CD4-positive, alpha-beta memory T cell (primary cell): ENCODE results near the gene ZRSR2. TPM values are rescaled to one million over a fixed set of nuclear protein-coding genes. Genes with fewer than 3 reads are reported as not detected.
A peak's percentile ranks its signal among the peaks of the same experiment; 100 is the strongest.
"Not testable (repeated sequence)": the region's sequence is repeated elsewhere in the genome, so short reads cannot be mapped to it uniquely, and the experiment has no call there.

Source experiments
- CTCF ChIA-PET: fragments of 350-600 bp; sonication (Branson Sonifier 250); formaldehyde crosslinking; loops from one replicate; lab custom pipeline; 2021; ENCODE audit warnings: inconsistent platforms; ENCODE audit not compliant: partially characterized antibody; lab: Charles Lee
- POLR2A ChIA-PET: fragments of 350-600 bp; sonication (Branson Sonifier 250); formaldehyde crosslinking; loops from one replicate; lab custom pipeline; 2021; ENCODE audit not compliant: partially characterized antibody; lab: Charles Lee
- DNase-seq, 5 donors: peaks; one replicate each; pipeline versions ENCODE4 v3.0.0 to v3.0.0-alpha.2; 2020 to 2022; ENCODE audit warnings: mixed read lengths in 1 of 5
- H3K27ac ChIP-seq: one replicate; pipeline ENCODE4 v1.7.0; 2013; ENCODE audit warnings: low read depth, low read length
- H3K27me3 ChIP-seq: 2 replicates; pipeline ENCODE4 v1.7.0; 2013; ENCODE audit warnings: mild to moderate bottlenecking, low read length, moderate library complexity; ENCODE audit not compliant: insufficient read depth
- H3K36me3 ChIP-seq: 2 replicates; pipeline ENCODE4 v1.7.0; 2013; ENCODE audit warnings: mild to moderate bottlenecking, low read length, moderate library complexity; ENCODE audit not compliant: insufficient read depth
- H3K4me1 ChIP-seq: 2 replicates; pipeline ENCODE4 v1.7.0; 2013; ENCODE audit warnings: mild to moderate bottlenecking, low read length, moderate library complexity; ENCODE audit not compliant: insufficient read depth
- H3K4me3 ChIP-seq, 2 donors: one replicate each; pipeline ENCODE4 v1.7.0; 2013; ENCODE audit warnings: low read length in 2 of 2, mild to moderate bottlenecking in 1 of 2
- H3K9me3 ChIP-seq, 2 donors: one replicate each; pipeline ENCODE4 v1.7.0; 2013; ENCODE audit warnings: low read length in 2 of 2, control low read depth in 1 of 2; ENCODE audit not compliant: control insufficient read depth in 1 of 2
- H3K27ac Mint-ChIP-seq, 7 donors: one replicate each; pipeline ENCODE4 v1.8.0; 2020 to 2021; ENCODE audit warnings: mixed read lengths in 7 of 7, mild to moderate bottlenecking in 6 of 7, inconsistent platforms in 3 of 7, moderate library complexity in 3 of 7
- H3K27me3 Mint-ChIP-seq, 2 donors: one replicate each; pipeline ENCODE4 v1.8.0; 2020 to 2021; ENCODE audit warnings: mixed read lengths in 2 of 2
- H3K36me3 Mint-ChIP-seq, 2 donors: one replicate each; pipeline ENCODE4 v1.8.0; 2020 to 2021; ENCODE audit warnings: mixed read lengths in 2 of 2, inconsistent platforms in 1 of 2, mild to moderate bottlenecking in 1 of 2
- H3K4me1 Mint-ChIP-seq, 4 donors: one replicate each; pipeline ENCODE4 v1.8.0; 2020 to 2021; ENCODE audit warnings: mixed read lengths in 4 of 4, mild to moderate bottlenecking in 1 of 4
- H3K4me3 Mint-ChIP-seq, 8 donors: one replicate each; pipeline ENCODE4 v1.8.0; 2020 to 2021; ENCODE audit warnings: mixed read lengths in 8 of 8, mild to moderate bottlenecking in 7 of 8, moderate library complexity in 6 of 8, inconsistent platforms in 3 of 8
- H3K9me3 Mint-ChIP-seq, 8 donors: one replicate each; pipeline ENCODE4 v1.8.0; 2020 to 2021; ENCODE audit warnings: mixed read lengths in 8 of 8, mild to moderate bottlenecking in 5 of 8, inconsistent platforms in 3 of 8, moderate library complexity in 1 of 8
- intact Hi-C: fragments of 100-400 bp; cut with micrococcal nuclease; formaldehyde crosslinking; loops from one replicate; pipeline ENCODE4 v1.15.1; 2023
- polyA plus RNA-seq, 2 donors: library from polyadenylated mRNA; unstranded; fragments of 300-500 nt; fragmentation: Illumina TruSeq; gene quantifications; one replicate each; pipeline ENCODE4 v1.2.3, GENCODE V29; 2021
- total RNA-seq, 2 experiments: library from RNA; stranded (reverse); gene quantifications; one replicate each; pipeline ENCODE4 v1.2.3, GENCODE V29; 2021

Gene ZRSR2
- total and polyA plus RNA-seq, 4 experiments from 2014 or later: 19.5 to 42.2 (median 30.4) TPM

- Histone ChIP-seq H3K4me1 (peaks cover 74% of the 10 kb centered on the region), H3K4me3 (peak overlapping the region in 1 of 2 donors; percentile 23), H3K9me3 (no peaks in the 10 kb centered on the region), H3K36me3 (no peaks in the 10 kb centered on the region), H3K27ac (peak overlapping the region; percentile 97), H3K27me3 (no peaks in the 10 kb centered on the region)
- peak; percentile 51 to 63 (median 60) for DNase-seq
- intact Hi-C loops: loop anchor here (1.0 to 5.0 kb wide), 5 partner anchors 12 to 967 kb away; partner anchors contain the start of genes AP1S2, CA5B and SYAP1
- ChIA-PET CTCF (interaction anchor here (1.4 to 2.9 kb wide), 3 partner anchors 9 to 11 kb away, joined by 3 to 33 read pairs (median 11); partner anchors contain the start of gene CA5B), POLR2A (interaction anchor here (1.0 to 8.3 kb wide), 11 partner anchors 8 to 970 kb away, joined by 3 to 294 read pairs (median 6); partner anchors contain the start of genes AP1S2, CA5B, SYAP1 and ZRSR2)
- H3K27ac Mint-ChIP-seq: peak overlapping the region; percentile 91 to 100 (median 97)
- H3K36me3 Mint-ChIP-seq: peaks cover 41 to 64% of the 10 kb centered on the region in 2 donors
- peak overlapping the region; percentile 77 to 92 (median 84) for H3K4me3 Mint-ChIP-seq
- no peaks in the 10 kb centered on the region for H3K9me3 Mint-ChIP-seq
- peaks cover 58 to 96% (median 83%) of the 10 kb centered on the region in 4 donors for H3K4me1 Mint-ChIP-seq
- H3K27me3 Mint-ChIP-seq: no peaks in the 10 kb centered on the region
Measured at GRCh38 chrX:15749642-15750610, 40.4 kb upstream of the ZRSR2 start.

DNA sequence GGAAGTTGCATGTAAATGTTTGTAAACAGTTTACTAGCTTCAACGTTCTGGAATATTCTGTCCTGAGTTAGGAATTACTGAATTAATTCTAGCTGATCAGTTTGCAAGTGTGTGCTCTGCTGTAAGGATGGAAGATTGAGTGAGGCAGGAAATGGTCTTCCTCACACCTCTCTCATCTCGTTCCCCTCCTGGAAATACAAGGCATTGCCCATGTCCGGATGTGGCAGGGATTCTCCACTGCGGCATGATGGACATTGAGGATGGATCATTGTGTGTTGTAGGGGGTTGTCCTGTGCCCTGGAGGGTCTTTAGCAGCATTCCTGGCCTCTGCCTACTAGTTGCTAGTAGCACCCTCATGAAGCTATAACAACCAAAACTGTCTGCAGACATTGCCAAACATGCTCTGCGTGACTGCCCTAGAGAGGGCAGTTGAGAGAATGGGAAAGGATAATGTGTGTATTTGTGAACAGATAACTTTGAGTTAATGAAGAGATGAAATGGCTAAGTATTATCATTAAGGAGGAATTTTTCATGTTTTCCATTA lies 39.6 kb upstream of the ZRSR2 start:
- H3K9me3 ChIP-seq: no peaks in the 10 kb centered on the region
- Mint-ChIP-seq H3K27ac (peak overlapping the region; percentile 91 to 100 (median 97)), H3K36me3 (peaks cover 39 to 56% of the 10 kb centered on the region in 2 donors), H3K4me1 (peaks cover 60 to 94% (median 82%) of the 10 kb centered on the region in 4 donors), H3K4me3 (peak overlapping the region; percentile 61 to 92 (median 84)), H3K9me3 (no peaks in the 10 kb centered on the region), H3K27me3 (no peaks in the 10 kb centered on the region)
- peaks cover 77% of the 10 kb centered on the region for H3K4me1 ChIP-seq
- H3K27me3 ChIP-seq: no peaks in the 10 kb centered on the region
- H3K4me3 ChIP-seq: peak overlapping the region; percentile 24 to 29
- H3K36me3 ChIP-seq: no peaks in the 10 kb centered on the region
- DNase-seq: peak in 2 of 5 donors; percentile 42 to 48
- CTCF ChIA-PET: interaction anchor here (1.4 to 2.9 kb wide), 3 partner anchors 8 to 12 kb away, joined by 3 to 33 read pairs (median 11); partner anchors contain the start of gene CA5B
- POLR2A ChIA-PET: interaction anchor here (0.7 to 8.3 kb wide), 11 partner anchors 7 to 969 kb away, joined by 3 to 294 read pairs (median 6); partner anchors contain the start of genes AP1S2, CA5B, SYAP1 and ZRSR2
- peak overlapping the region; percentile 97 for H3K27ac ChIP-seq
- intact Hi-C loops: loop anchor here (1.0 to 5.0 kb wide), 6 partner anchors 12 to 967 kb away; partner anchors contain the start of genes AP1S2, CA5B, SYAP1 and ZRSR2

DNA sequence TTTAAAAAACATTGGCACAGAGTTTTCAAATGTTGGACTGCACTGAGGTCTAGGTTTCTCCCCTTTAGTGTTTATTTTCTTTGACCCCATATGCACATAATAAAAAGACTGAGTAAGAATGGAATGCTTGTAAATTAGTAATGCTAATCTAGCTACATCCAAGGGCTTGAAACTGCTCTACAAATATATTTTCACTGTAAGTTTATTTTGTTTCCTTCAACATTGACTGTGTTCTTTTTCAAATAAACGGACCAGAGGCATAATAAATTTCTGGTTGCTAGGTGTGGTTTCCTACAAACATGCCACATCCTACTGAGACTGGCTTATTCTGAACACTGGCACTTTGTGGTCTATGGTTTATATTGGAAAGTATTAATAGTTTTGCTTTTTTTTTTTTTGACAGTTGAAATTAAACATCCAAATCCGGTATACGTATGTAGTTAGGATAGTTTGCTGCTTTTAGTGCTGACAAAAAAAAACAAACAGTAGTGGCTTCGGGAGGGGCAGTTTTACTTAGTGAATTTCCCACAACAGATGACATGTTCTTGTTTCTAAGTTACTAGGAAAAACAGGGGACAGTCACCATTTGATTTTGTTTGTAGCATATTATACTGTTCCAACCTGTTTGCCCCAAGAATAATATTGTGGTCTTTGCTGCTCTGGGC lies 39.0 kb upstream of the ZRSR2 start:
- Mint-ChIP-seq H3K9me3 (no peaks in the 10 kb centered on the region), H3K27me3 (no peaks in the 10 kb centered on the region), H3K36me3 (peaks cover 43 to 58% of the 10 kb centered on the region in 2 donors), H3K4me3 (peak overlapping the region; percentile 77 to 92 (median 84)), H3K27ac (peak overlapping the region; percentile 91 to 100 (median 97)), H3K4me1 (peaks cover 64 to 98% (median 86%) of the 10 kb centered on the region in 4 donors)
- POLR2A ChIA-PET: interaction anchor here (0.7 to 8.3 kb wide), 10 partner anchors 9 to 968 kb away, joined by 3 to 294 read pairs (median 6); partner anchors contain the start of genes AP1S2, CA5B, SYAP1 and ZRSR2
- no peaks in the 10 kb centered on the region for H3K9me3 ChIP-seq
- H3K4me3 ChIP-seq: peak overlapping the region; percentile 24 to 29
- H3K4me1 ChIP-seq: peaks cover 82% of the 10 kb centered on the region
- CTCF ChIA-PET: interaction anchor here (1.4 to 2.9 kb wide), 2 partner anchors 9 to 12 kb away, joined by 3 to 33 read pairs; partner anchors contain the start of gene CA5B
- intact Hi-C loops: loop anchor here (1.0 to 5.0 kb wide), 5 partner anchors 34 to 966 kb away; partner anchors contain the start of genes AP1S2, SYAP1 and ZRSR2
- peak; percentile 70 to 91 (median 86) for DNase-seq
- no peaks in the 10 kb centered on the region for H3K27me3 ChIP-seq
- peak overlapping the region; percentile 97 for H3K27ac ChIP-seq
- H3K36me3 ChIP-seq: no peaks in the 10 kb centered on the region

DNA sequence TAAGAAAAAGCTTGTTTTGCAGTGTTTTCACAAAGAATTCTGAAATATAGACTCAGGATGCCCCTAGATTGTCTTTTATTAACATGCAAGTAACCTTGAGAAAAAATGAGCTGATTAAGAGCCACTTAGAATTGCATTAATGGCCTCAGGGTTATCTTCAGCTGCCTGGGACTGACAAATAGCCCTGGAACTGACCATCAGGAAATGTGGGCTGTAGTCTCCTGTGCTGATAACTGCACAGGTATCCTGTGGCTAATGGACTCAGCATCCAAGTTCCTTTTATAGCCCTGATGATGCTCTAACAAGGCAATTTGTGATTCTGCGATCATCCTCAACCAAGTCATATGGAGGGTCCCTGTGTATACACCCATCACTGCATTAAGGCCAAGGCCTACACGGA lies 35.2 kb upstream of the ZRSR2 start:
- no peak overlapping the region for H3K4me3 ChIP-seq
- H3K36me3 Mint-ChIP-seq: peaks cover 34 to 45% of the 10 kb centered on the region in 2 donors
- H3K9me3 ChIP-seq: no peaks in the 10 kb centered on the region
- no peaks in the 10 kb centered on the region for H3K27me3 ChIP-seq
- no peaks in the 10 kb centered on the region for H3K9me3 Mint-ChIP-seq
- H3K4me1 ChIP-seq: peaks cover 88% of the 10 kb centered on the region
- POLR2A ChIA-PET: interaction anchor here (8.3 kb wide), 1 partner anchor 16 kb away, joined by 294 read pairs; the partner anchor contains the start of gene CA5B
- CTCF ChIA-PET: no interaction called here
- peak overlapping the region; percentile 57 to 100 (median 91) for H3K27ac Mint-ChIP-seq
- no peaks in the 10 kb centered on the region for H3K27me3 Mint-ChIP-seq
- no peaks in the 10 kb centered on the region for H3K36me3 ChIP-seq
- peaks cover 53 to 91% (median 77%) of the 10 kb centered on the region in 4 donors for H3K4me1 Mint-ChIP-seq
- H3K4me3 Mint-ChIP-seq: peak overlapping the region in 1 of 8 donors; percentile 40
- intact Hi-C loops: no loop called here
- H3K27ac ChIP-seq: peak overlapping the region; percentile 26
- no peak for DNase-seq

DNA sequence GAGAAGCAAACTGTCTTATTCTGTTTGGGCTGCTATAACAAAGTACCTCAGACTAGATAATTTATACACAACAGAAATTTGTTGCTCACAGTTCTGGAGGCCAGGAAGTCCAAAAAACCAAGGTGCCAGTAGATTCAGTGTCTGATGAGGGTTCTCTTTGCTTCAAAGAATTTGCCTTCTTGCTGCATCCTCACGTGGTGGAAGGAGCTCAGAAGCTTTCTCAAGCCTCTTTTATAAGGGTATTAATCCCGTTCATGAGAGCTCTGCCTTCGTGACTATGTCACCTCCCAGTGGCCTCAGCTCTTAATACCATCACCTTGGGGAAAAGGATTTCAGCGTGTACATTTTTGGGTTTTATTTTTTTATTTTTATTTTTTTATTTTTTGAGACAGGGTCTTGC lies 32.1 kb upstream of the ZRSR2 start:
- no peaks in the 10 kb centered on the region for H3K27me3 ChIP-seq
- POLR2A ChIA-PET: interaction anchor here (1.0 to 4.2 kb wide), 6 partner anchors 9 to 96 kb away, joined by 3 to 58 read pairs (median 7); partner anchors contain the start of genes AP1S2, CA5B and ZRSR2
- no peaks in the 10 kb centered on the region for H3K9me3 ChIP-seq
- peak overlapping the region; percentile 40 for H3K27ac ChIP-seq
- peak; percentile 56 to 67 (median 62) for DNase-seq
- no peaks in the 10 kb centered on the region for H3K36me3 ChIP-seq
- H3K27ac Mint-ChIP-seq: peak overlapping the region; percentile 85 to 96 (median 92)
- CTCF ChIA-PET: interaction anchor here (0.7 to 3.5 kb wide), 8 partner anchors 8 to 72 kb away, joined by 3 to 14 read pairs (median 6); partner anchors contain the start of genes CA5B and ZRSR2
- intact Hi-C loops: loop anchor here (1.0 kb wide), 1 partner anchor 71 kb away; no protein-coding TSS in a partner anchor
- H3K4me1 Mint-ChIP-seq: peaks cover 41 to 85% (median 65%) of the 10 kb centered on the region in 4 donors
- no peaks in the 10 kb centered on the region for H3K27me3 Mint-ChIP-seq
- no peaks in the 10 kb centered on the region for H3K9me3 Mint-ChIP-seq
- peaks cover 26 to 32% of the 10 kb centered on the region in 2 donors for H3K36me3 Mint-ChIP-seq
- no peak overlapping the region for H3K4me3 ChIP-seq
- peaks cover 77% of the 10 kb centered on the region for H3K4me1 ChIP-seq
- peak overlapping the region in 7 of 8 donors; percentile 49 to 81 (median 57) for H3K4me3 Mint-ChIP-seq

DNA sequence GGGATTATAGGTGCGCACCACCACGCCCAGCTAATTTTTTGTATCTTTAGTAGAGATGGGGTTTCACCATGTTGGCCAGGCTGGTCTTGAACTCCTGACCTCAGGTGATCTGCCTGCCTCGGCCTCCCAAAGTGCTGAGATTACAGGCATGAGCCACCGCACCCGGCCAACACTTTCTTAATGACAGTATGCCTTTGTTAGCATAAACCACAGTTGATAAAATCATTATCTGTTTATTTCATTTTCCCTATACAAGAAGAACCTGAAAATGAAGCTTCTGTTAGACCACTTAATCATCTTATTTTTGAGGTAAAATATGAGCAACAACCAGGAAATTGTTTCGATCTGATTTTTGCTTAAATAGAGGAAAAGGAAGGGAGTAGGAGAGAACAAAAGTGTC lies 30.4 kb upstream of the ZRSR2 start:
- Mint-ChIP-seq H3K36me3 (peaks cover 21 to 30% of the 10 kb centered on the region in 2 donors), H3K27ac (peak overlapping the region; percentile 85 to 92 (median 89)), H3K4me1 (peaks cover 33 to 82% (median 53%) of the 10 kb centered on the region in 4 donors), H3K4me3 (peak overlapping the region in 4 of 8 donors; percentile 24 to 59 (median 42))
- H3K27me3 Mint-ChIP-seq, H3K9me3 ChIP-seq, DNase-seq, H3K27me3 ChIP-seq, H3K9me3 Mint-ChIP-seq, H3K4me3 ChIP-seq, H3K36me3 ChIP-seq: not testable (repeated sequence)
- peak overlapping the region; percentile 0 for H3K27ac ChIP-seq
- POLR2A ChIA-PET: interaction anchor here (1.3 to 4.2 kb wide), 3 partner anchors 9 to 21 kb away, joined by 6 to 58 read pairs (median 6); partner anchors contain the start of gene CA5B
- intact Hi-C loops: loop anchor here (2.0 kb wide), 2 partner anchors 21 to 363 kb away; partner anchors contain the start of genes CA5B and GRPR
- peaks cover 60% of the 10 kb centered on the region for H3K4me1 ChIP-seq
- CTCF ChIA-PET: interaction anchor here (0.6 to 3.5 kb wide), 9 partner anchors 8 to 72 kb away, joined by 3 to 13 read pairs (median 3); partner anchors contain the start of genes CA5B and ZRSR2
